ENCODE measurements around the gene CCL4L2.
"Not testable (repeated sequence)": the region's sequence is repeated elsewhere in the genome, so short reads cannot be mapped to it uniquely, and the experiment has no call there.

CCL4L2 gene

GRCh38 chr17:36186810-36187763 lies 23.8 kb upstream of the CCL4L2 start:
- H3K36me3 ChIP-seq (ENCODE audit: control insufficient read depth, insufficient read depth, low read length); H3K4me3 ChIP-seq (ENCODE audit: insufficient read depth, low read depth, low read length); H3K27ac ChIP-seq (ENCODE audit: insufficient read depth, low read depth, low read length, poor library complexity, severe bottlenecking); H3K4me1 ChIP-seq (ENCODE audit: control insufficient read depth, insufficient read depth, low read length); H3K9me3 ChIP-seq (ENCODE audit: control insufficient read depth, low read length): not testable (repeated sequence)
- 95 to 97% methylated on average over 11 of the region's 13 CpGs for WGBS, 2 experiments
- H3K27me3 ChIP-seq (ENCODE audit: control insufficient read depth, insufficient read depth, low read length, poor library complexity, severe bottlenecking), result peaks cover 20% of the 10 kb centered on the region

- H3K4me3 ChIP-seq (ENCODE audit: insufficient read depth, low read depth, low read length); H3K36me3 ChIP-seq (ENCODE audit: control insufficient read depth, insufficient read depth, low read length); H3K27ac ChIP-seq (ENCODE audit: insufficient read depth, low read depth, low read length, poor library complexity, severe bottlenecking); H3K27me3 ChIP-seq (ENCODE audit: control insufficient read depth, insufficient read depth, low read length, poor library complexity, severe bottlenecking); H3K4me1 ChIP-seq (ENCODE audit: control insufficient read depth, insufficient read depth, low read length); H3K9me3 ChIP-seq (ENCODE audit: control insufficient read depth, low read length): not testable (repeated sequence)
- 70 to 97% methylated on average over 3 to 5 of the region's 5 CpGs for WGBS, 2 experiments
These were observed 22.8 kb upstream of the CCL4L2 start for GRCh38 chr17:36187943-36188665.

DNA sequence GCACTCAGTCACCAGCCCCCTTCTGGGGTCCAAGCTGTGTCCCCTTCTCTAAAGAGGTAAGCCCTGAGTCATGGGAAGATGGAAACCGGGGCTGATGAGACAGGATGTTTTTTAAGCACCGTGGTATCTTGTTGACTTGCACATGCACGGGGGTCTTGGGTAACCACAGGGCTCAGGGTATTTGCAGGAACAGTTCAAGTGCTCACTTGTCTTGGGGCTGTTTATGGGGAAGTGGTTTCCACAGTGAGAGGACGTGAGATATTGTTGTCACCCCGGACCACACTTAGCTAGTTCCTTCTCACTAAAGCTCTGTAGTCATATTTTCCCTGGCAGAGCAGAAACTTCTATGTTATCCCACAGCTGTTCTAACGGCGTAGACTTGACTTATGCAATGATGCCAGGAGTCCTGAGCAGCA lies 22.0 kb upstream of the CCL4L2 start:
- H3K27ac ChIP-seq (ENCODE audit: insufficient read depth, low read depth, low read length, poor library complexity, severe bottlenecking), result no peak overlapping the region
- peaks cover 5% of the 10 kb centered on the region for H3K4me1 ChIP-seq (ENCODE audit: control insufficient read depth, insufficient read depth, low read length)
- H3K4me3 ChIP-seq (ENCODE audit: insufficient read depth, low read depth, low read length), result no peak overlapping the region
- WGBS, 2 experiments, result 88 to 89% methylated on average over 5 of the region's 7 CpGs
- H3K27me3 ChIP-seq (ENCODE audit: control insufficient read depth, insufficient read depth, low read length, poor library complexity, severe bottlenecking), result peaks cover 2% of the 10 kb centered on the region
- H3K36me3 ChIP-seq (ENCODE audit: control insufficient read depth, insufficient read depth, low read length), result no peaks in the 10 kb centered on the region
- H3K9me3 ChIP-seq (ENCODE audit: control insufficient read depth, low read length), result no peaks in the 10 kb centered on the region

DNA sequence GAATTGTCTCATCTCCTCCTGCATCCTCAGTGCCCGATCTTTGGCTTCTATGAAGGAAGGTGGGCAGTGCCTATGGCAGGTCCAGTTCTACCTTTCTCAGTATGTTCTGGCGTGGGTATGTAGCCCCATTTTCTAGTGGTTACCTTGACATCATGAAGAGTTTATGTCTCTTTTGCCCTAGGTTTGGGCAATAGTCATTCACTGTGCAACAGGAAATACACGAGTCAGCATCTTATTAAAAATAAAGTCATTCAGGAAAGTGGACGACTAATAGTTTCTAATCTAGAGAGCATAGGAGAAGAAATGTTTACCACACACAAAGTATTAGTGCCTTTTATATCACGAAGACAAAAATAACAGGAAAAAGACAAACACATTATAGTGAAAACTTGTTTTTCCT lies 20.9 kb upstream of the CCL4L2 start:
- H3K27me3 ChIP-seq (ENCODE audit: control insufficient read depth, insufficient read depth, low read length, poor library complexity, severe bottlenecking); H3K27ac ChIP-seq (ENCODE audit: insufficient read depth, low read depth, low read length, poor library complexity, severe bottlenecking); H3K36me3 ChIP-seq (ENCODE audit: control insufficient read depth, insufficient read depth, low read length); H3K4me1 ChIP-seq (ENCODE audit: control insufficient read depth, insufficient read depth, low read length); H3K9me3 ChIP-seq (ENCODE audit: control insufficient read depth, low read length); H3K4me3 ChIP-seq (ENCODE audit: insufficient read depth, low read depth, low read length): not testable (repeated sequence)
- 88 to 93% methylated on average over 5 of the region's 5 CpGs for WGBS, 2 experiments

GRCh38 chr17:36190549-36191330 lies 20.1 kb upstream of the CCL4L2 start:
- H3K27me3 ChIP-seq (ENCODE audit: control insufficient read depth, insufficient read depth, low read length, poor library complexity, severe bottlenecking); H3K27ac ChIP-seq (ENCODE audit: insufficient read depth, low read depth, low read length, poor library complexity, severe bottlenecking); H3K9me3 ChIP-seq (ENCODE audit: control insufficient read depth, low read length); H3K36me3 ChIP-seq (ENCODE audit: control insufficient read depth, insufficient read depth, low read length); H3K4me1 ChIP-seq (ENCODE audit: control insufficient read depth, insufficient read depth, low read length); H3K4me3 ChIP-seq (ENCODE audit: insufficient read depth, low read depth, low read length): not testable (repeated sequence)
- 93 to 94% methylated on average over 9 of the region's 9 CpGs for WGBS, 2 experiments

DNA sequence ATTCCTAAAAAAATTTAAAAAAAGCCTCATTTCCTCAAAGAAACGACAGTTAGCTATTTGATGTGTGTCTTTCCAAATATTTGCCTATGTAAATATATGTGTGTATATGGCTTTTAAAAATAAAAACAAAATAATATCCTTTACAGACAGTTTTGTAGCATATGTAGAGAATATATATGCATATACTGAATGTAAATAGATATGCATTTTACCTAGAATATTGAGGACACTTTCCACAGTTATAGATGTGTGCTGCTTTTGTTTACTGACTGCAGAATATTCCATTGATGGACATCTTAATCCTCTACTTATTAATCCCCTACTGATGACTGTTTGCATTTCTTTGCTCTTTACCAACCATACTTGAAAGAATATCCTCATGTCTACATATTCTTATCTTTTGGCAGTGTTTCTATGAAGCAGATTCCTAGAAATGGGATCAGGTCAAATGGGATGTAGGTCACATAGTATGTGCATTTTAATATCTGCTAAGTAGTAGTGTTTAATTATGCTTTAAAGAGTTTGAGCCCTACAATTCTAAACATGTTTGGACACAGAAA lies 17.6 kb upstream of the CCL4L2 start:
- Histone ChIP-seq H3K27me3 (ENCODE audit: control insufficient read depth, insufficient read depth, low read length, poor library complexity, severe bottlenecking) (no peaks in the 10 kb centered on the region), H3K9me3 (ENCODE audit: control insufficient read depth, low read length) (no peaks in the 10 kb centered on the region), H3K4me3 (ENCODE audit: insufficient read depth, low read depth, low read length) (no peak overlapping the region), H3K27ac (ENCODE audit: insufficient read depth, low read depth, low read length, poor library complexity, severe bottlenecking) (no peak overlapping the region), H3K36me3 (ENCODE audit: control insufficient read depth, insufficient read depth, low read length) (no peaks in the 10 kb centered on the region), H3K4me1 (ENCODE audit: control insufficient read depth, insufficient read depth, low read length) (peaks cover 5% of the 10 kb centered on the region)
- WGBS, 2 experiments, result no CpG with 5 or more reads among the region's 1 CpG

DNA sequence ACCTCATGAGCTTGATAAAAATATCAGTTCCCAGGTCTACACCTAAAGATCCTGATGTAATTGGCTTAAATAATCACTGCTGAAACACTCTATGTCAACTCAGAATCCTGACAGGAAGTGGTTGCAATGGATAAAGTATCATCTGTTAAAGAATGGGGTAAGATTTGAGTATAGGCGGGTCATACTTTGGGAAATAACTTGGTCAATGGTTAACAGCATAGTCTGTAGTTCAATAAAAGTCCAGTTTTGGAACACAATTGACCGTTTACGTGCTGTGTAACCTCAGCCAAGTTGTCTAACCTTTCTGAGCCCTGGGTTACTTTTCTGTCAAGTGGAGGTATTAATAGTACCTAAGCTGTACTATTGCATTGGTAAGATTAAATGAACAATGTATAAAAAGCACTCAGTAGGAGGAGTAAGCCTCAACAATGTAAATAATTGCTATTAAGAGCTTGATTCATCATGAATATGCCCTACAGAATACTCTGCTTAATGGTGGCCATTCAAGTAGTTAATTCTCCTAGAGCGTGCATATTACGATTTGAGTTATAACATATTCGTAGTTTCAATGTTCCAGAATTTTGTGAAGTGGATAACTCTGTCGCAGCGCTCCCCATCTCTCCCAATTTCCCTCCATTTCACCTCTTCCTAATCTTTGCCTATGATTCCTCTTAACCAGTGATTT lies 16.6 kb upstream of the CCL4L2 start:
- H3K27ac ChIP-seq (ENCODE audit: insufficient read depth, low read depth, low read length, poor library complexity, severe bottlenecking); H3K36me3 ChIP-seq (ENCODE audit: control insufficient read depth, insufficient read depth, low read length); H3K27me3 ChIP-seq (ENCODE audit: control insufficient read depth, insufficient read depth, low read length, poor library complexity, severe bottlenecking); H3K9me3 ChIP-seq (ENCODE audit: control insufficient read depth, low read length); H3K4me1 ChIP-seq (ENCODE audit: control insufficient read depth, insufficient read depth, low read length); H3K4me3 ChIP-seq (ENCODE audit: insufficient read depth, low read depth, low read length): not testable (repeated sequence)
- 98 to 99% methylated on average over 5 of the region's 8 CpGs for WGBS, 2 experiments

- not testable (repeated sequence) for H3K27me3 ChIP-seq (ENCODE audit: control insufficient read depth, insufficient read depth, low read length, poor library complexity, severe bottlenecking); H3K4me3 ChIP-seq (ENCODE audit: insufficient read depth, low read depth, low read length); H3K36me3 ChIP-seq (ENCODE audit: control insufficient read depth, insufficient read depth, low read length); H3K4me1 ChIP-seq (ENCODE audit: control insufficient read depth, insufficient read depth, low read length); H3K27ac ChIP-seq (ENCODE audit: insufficient read depth, low read depth, low read length, poor library complexity, severe bottlenecking); H3K9me3 ChIP-seq (ENCODE audit: control insufficient read depth, low read length)
- WGBS, 2 experiments, result 91 to 94% methylated on average over 8 to 10 of the region's 10 CpGs
These were observed 15.9 kb upstream of the CCL4L2 start for GRCh38 chr17:36194832-36195433.

DNA sequence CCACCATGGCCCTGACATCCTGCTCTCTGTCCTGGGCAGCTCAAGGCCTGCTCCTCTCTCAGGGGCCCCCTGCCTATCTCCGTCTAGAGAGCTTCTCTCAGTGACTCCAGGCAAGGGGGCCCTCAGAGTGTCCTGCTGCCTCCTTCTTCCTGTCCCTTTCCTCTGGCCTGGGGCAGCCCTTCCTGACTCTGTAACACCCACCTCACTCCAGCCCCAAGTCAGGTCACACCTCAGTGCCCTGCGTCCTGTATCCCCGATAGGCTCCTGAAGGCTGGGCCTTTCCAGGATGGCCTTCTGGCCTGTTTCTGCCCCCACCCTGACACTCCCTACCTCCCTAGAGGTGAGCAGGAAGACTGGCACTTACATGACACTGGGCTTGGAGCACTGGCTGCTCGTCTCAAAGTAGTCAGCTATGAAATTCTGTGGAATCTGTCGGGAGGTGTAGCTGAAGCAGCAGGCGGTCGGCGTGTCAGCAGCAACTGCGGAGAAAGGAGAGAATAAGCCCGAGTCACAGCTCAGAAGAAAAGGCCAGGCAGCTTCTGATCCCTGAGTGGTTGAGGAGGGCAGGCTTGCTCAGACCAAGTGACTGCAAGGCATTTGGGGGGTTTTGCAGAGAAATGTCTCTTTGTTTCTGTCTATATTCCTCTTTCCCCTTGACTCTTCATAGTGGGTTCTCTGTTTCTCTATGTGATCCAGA lies 15.3 kb upstream of the CCL4L2 start:
- Histone ChIP-seq H3K27me3 (ENCODE audit: control insufficient read depth, insufficient read depth, low read length, poor library complexity, severe bottlenecking) (no peaks in the 10 kb centered on the region), H3K27ac (ENCODE audit: insufficient read depth, low read depth, low read length, poor library complexity, severe bottlenecking) (no peak overlapping the region), H3K4me1 (ENCODE audit: control insufficient read depth, insufficient read depth, low read length) (peaks cover 5% of the 10 kb centered on the region), H3K4me3 (ENCODE audit: insufficient read depth, low read depth, low read length) (no peak overlapping the region), H3K9me3 (ENCODE audit: control insufficient read depth, low read length) (no peaks in the 10 kb centered on the region), H3K36me3 (ENCODE audit: control insufficient read depth, insufficient read depth, low read length) (no peaks in the 10 kb centered on the region)
- WGBS, 2 experiments, result 64 to 73% methylated on average over 10 of the region's 10 CpGs
